GM12891 (cell line): ENCODE data around the gene SELENOT.
A peak's percentile ranks its signal among the peaks of the same experiment; 100 is the strongest.
"Not testable (repeated sequence)": the region's sequence is repeated elsewhere in the genome, so short reads cannot be mapped to it uniquely, and the experiment has no call there.

Source experiments
- DNase-seq: peaks from one replicate; pipeline ENCODE4 v3.0.0; 2011; ENCODE audit warnings: low spot score; ENCODE audit not compliant: insufficient read length
- FAIRE-seq: peaks from 2 replicates; lab custom pipeline; 2011; peaks lifted over from hg19 to GRCh38; lab: Jason Lieb, UNC
- PAX5 ChIP-seq: IDR thresholded peaks from 2 replicates; pipeline ENCODE4 v1.6.1; 2011; ENCODE audit warnings: low read length, moderate library complexity, mild to moderate bottlenecking; ENCODE audit not compliant: insufficient read depth, severe bottlenecking
- POLR2A ChIP-seq: IDR thresholded peaks from 2 replicates; pipeline ENCODE4 v1.6.1; 2011; ENCODE audit warnings: low read depth, low read length, control low read depth
- POLR2AphosphoS5 ChIP-seq: IDR thresholded peaks from 2 replicates; pipeline ENCODE4 v1.6.1; 2011; ENCODE audit warnings: low read depth, low read length, control low read depth
- POU2F2 ChIP-seq: IDR thresholded peaks from 2 replicates; pipeline ENCODE4 v1.6.1; 2011; ENCODE audit warnings: low read depth, mild to moderate bottlenecking, control low read depth, low read length, moderate library complexity
- SPI1 ChIP-seq: IDR thresholded peaks from 2 replicates; pipeline ENCODE4 v1.6.1; 2011; ENCODE audit warnings: low read depth, low read length, control low read depth
- TAF1 ChIP-seq: IDR thresholded peaks from 2 replicates; pipeline ENCODE4 v1.6.1; 2011; ENCODE audit warnings: low read depth, low read length, control low read depth

Gene SELENOT

DNA sequence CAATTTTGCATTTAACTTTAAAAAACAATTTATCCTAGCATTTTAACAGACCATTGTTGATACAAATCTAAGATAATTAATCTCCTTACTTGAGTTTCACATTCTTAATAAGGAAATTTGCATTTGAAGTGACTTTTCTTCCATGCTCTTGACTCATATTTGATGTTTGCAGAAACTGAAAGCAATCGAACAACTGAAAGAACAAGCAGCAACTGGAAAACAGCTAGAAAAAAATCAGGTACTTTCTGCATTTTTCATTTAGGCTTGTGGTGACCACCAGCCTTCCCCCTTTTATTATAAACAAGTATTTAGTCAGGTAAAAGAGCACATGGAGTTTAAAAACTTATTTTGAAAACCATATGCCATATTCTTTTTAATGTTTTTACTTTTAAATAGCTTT is 20.1 kb upstream of the SELENOT start:
- no peak for FAIRE-seq
- no peak for DNase-seq
- TF ChIP-seq POLR2A (no peak), POU2F2 (no peak), POLR2AphosphoS5 (no peak), SPI1 (no peak), PAX5 (no peak), TAF1 (no peak)

- TF ChIP-seq POLR2A, result no peak
- no peak for TF ChIP-seq POLR2AphosphoS5
- no peak for TF ChIP-seq TAF1
- TF ChIP-seq POU2F2, result no peak
- no peak for TF ChIP-seq PAX5
- TF ChIP-seq SPI1, result no peak
- no peak for DNase-seq
- peak; percentile 33 for FAIRE-seq
Measured at GRCh38 chr3:150588027-150588830, 14.9 kb upstream of the SELENOT start.

GRCh38 chr3:150589759-150590158 is 13.4 kb upstream of the SELENOT start:
- DNase-seq, result no peak
- no peak for TF ChIP-seq SPI1
- TF ChIP-seq POU2F2, result no peak
- TF ChIP-seq TAF1, result no peak
- no peak for TF ChIP-seq PAX5
- no peak for TF ChIP-seq POLR2A
- no peak for TF ChIP-seq POLR2AphosphoS5
- FAIRE-seq, result no peak

GRCh38 chr3:150594150-150594549 is 9.0 kb upstream of the SELENOT start:
- TF ChIP-seq PAX5 (no peak), POLR2AphosphoS5 (no peak), POLR2A (no peak), POU2F2 (no peak), TAF1 (no peak), SPI1 (no peak)
- DNase-seq (no peak), FAIRE-seq (no peak)

GRCh38 chr3:150597646-150598045 is 5.5 kb upstream of the SELENOT start:
- no peak for DNase-seq
- TF ChIP-seq PAX5 (no peak), SPI1 (no peak), POLR2A (no peak), POU2F2 (no peak), POLR2AphosphoS5 (no peak), TAF1 (no peak)
- FAIRE-seq, result no peak

DNA sequence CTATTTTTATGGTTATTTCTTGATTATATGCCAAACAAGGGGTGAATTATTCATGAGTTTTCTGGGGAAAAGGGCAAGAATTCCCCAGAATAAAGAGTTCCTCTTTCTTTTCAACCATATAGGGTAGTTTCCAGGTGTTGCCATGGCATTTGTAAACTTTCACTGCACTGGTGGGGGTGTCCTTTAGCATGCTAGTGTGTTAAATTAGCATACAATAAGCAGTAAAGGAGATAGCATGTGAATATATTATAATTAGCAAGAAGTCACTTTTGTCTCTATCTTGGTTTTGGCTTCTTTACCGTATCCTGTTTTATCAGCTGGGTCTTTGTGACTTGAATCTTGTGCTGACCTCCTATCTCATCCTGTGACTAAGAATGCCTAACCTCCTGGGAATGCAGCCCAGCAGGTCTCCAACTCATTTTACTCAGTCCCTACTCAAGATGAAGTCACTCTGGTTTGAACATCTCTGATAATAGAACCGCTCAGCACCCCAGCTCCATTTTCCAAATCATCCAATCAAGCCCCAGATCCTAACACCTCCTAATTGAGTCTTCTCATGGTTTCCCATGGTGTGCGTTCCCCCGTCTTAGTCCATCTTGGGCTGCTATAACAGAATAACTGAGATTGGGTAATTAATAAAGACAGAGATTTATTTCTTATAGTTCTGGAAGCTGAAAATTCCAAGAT is 3.4 kb upstream of the SELENOT start:
- FAIRE-seq (no peak), DNase-seq (no peak)
- TF ChIP-seq TAF1, result no peak
- TF ChIP-seq POU2F2, result no peak
- TF ChIP-seq PAX5, result no peak
- TF ChIP-seq SPI1, result peak; percentile 88
- no peak for TF ChIP-seq POLR2AphosphoS5
- TF ChIP-seq POLR2A, result no peak

DNA sequence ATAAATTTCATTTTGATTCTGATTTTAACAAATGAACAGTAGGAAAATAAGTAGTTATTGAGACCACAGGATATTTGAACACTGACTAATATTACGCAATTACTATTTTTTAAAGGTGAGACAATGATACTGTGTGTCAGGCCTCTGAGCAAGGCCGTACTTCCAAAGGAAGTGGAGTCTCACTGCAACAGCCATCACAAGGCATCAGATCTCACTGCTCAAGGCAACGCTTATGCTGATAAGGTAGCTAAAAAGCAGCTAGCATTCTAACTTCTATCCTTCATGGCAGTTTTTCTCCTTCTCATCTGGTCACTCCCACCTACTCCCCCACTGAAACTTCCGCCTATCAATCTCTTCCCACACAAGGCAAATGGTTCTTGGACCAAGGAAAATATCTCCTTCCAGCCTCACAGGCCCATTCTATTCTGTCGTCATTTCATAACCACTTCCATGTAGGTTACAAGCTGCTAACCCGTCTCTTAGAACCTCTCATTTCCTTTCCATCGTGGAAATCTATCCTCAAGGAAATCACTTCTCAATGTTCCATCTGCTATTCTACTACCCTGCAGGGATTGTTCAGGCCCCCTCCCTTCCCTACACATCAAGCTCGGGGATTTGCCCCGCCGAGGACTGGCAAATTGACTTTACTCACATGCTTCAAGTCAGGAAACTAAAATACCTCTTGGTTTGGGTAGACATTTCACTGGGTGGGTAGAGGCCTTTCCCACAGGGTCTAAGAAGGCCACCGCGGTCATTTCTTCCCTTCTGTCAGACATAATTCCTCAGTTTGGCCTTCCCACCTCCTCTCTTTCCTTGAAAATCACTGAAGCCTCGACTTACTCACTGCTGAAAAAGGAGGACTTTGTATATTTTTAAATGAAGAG is 2.2 kb upstream of the SELENOT start:
- FAIRE-seq, DNase-seq: not testable (repeated sequence)

- no peak for DNase-seq
- TF ChIP-seq POLR2AphosphoS5 (no peak), TAF1 (no peak), POLR2A (no peak), POU2F2 (no peak), PAX5 (no peak), SPI1 (no peak)
- no peak for FAIRE-seq
Measured at GRCh38 chr3:150602426-150603152, 532 bp upstream of the SELENOT start.

- no peak for FAIRE-seq
Measured at GRCh38 chr3:150603980-150604319, 829 bp downstream of the SELENOT start.

More at GRCh38 chr3:150603980-150604319, 829 bp downstream of the SELENOT start:
- TF ChIP-seq POLR2AphosphoS5, result no peak
- no peak for TF ChIP-seq POLR2A
- no peak for TF ChIP-seq SPI1
- no peak for TF ChIP-seq POU2F2
- no peak for DNase-seq
